ENCODE measurements around the gene OCIAD2.
A peak's percentile ranks its signal among the peaks of the same experiment; 100 is the strongest.
"Not testable (repeated sequence)": the region's sequence is repeated elsewhere in the genome, so short reads cannot be mapped to it uniquely, and the experiment has no call there.

The OCIAD2 gene

GRCh38 chr4:48905363-48906015, 1.1 kb downstream of the OCIAD2 start:
- DNase-seq: peak; percentile 6

- no peak for DNase-seq
These were observed 1.9 kb downstream of the OCIAD2 start for GRCh38 chr4:48904541-48905142.

DNA sequence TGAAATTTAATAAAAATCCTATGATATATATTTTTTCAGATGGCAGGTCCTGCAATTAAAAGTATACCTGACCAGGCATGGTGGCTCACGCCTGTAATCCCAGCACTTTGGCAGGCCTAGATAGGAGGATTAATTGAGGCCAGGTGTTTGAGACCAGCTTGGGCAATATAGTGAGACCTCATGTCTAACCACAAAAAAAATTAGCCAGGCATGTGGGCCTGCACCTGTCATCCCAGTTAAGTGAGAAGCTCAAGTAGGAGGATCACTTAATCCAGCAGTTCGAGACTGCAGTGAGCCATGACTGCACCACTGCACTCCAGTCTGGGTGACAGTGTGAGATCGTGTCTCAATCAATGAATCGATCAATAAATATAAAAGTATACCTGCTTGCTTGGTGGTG, 2.5 kb downstream of the OCIAD2 start:
- no peak for DNase-seq

DNA sequence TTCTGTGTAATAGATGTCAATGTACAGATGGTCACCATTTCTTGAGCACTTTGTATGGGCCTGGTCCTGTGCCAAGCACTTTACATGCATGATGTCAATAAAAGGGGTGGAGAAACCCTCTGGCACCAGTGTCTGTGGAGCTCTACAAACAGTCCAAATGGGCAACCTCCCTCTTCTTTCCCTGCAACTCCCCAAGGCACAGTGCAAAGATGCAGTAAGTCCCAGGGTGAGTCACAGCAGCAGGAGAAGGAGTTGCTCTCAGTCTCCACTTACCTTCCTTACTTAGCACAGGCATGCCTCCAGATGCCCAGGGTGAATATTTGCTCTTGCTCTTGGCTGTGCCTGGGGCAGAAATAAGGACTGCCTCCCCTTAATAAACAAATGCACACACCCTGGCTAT, 4.3 kb downstream of the OCIAD2 start:
- DNase-seq: no peak

- DNase-seq: no peak
These were observed 5.4 kb downstream of the OCIAD2 start for GRCh38 chr4:48901196-48901595.

DNA sequence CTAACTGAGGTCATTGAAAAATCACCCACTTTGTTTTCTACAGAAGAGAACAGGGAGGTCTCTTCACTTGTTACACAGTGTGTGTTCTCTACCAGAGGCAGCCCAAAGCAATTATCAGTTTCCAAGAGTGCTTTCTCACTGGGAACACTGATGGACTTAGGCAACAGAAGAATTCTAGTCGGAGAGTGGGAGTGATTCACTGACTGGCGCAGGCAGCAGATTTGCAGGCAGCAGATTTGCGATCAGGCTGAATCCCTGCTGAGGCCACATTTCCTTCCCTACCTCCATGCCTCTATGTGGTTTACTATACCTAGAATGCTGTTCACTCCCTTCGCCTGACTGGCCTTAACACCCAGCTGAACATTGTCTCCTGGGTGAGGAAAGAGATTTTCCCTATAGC, 6.6 kb downstream of the OCIAD2 start:
- DNase-seq: no peak

DNA sequence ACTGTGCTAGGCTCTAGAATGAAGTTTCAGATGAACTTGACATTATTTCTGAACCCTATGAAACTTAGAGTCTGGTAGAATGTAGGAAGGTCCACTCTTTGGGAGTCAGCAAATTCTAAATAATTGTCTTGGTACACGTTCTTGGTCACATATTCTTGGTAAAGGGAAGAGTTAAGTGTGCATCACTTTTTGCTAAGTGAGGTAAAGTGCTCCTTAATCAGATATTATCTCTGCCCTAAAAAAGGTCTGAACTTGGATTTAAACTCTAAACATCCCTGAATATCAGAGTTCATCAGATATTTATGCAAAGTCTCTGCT, 7.2 kb downstream of the OCIAD2 start:
- DNase-seq: no peak

DNA sequence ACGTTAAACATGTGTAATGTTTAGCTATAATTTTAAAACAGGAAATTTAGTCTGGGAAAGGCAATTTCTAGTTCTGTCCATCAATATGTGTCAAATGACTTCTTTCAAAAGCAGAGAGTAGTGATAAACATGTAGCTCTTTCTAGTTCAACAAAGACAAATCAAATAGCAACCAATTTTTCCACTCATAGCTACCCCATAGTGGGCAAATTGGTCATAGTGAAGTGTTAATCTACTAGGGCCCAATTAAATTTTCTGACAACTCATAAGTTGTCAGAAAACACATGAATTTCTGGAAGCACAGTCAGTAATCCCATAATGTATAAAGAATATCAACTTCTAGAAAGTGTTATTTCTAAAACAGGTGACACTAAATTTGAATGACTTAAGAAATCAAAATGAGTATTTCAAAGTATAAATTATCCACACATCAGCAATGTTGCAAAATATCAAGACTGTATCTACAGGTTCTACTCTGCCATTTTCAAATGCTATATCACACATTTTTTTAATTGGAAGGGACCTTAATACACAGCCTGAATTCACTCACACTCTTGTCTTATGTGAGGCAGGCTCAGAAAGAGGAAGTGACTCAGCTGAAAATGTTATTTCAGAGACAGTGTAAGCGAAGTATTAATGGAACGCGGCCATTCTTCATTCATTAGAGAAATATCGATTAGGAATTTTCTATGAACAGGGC, 7.7 kb downstream of the OCIAD2 start:
- no peak for DNase-seq

GRCh38 chr4:48896845-48897244, 9.7 kb downstream of the OCIAD2 start:
- no peak for DNase-seq

DNA sequence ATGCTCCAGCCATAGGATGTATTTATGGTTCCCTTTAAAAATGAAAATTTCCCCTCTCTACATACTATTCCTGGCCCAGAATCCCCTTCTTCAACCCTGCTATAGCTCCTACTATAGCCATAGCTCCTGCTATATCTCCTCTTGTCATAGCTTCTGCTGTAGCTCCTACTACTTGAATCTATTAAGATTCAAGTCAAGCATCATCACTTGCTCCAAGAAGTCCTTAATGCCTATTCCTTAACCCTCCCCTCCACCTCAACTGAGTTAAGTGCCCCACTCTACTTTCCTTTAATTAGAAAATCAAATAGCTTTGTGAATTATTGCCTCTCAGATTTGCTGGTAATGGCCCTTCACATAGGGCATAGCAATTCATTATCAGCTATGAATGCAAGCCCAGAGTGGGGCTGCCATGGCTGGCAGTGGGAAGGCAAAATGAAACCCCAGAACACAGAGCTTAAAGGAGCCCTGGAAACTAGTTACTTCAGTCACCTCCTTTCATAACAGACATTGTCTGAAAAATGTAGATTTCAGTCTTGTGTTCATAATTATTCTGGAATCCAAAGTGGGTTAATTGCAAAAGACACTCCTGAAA, 15.4 kb downstream of the OCIAD2 start:
- no peak for DNase-seq

DNA sequence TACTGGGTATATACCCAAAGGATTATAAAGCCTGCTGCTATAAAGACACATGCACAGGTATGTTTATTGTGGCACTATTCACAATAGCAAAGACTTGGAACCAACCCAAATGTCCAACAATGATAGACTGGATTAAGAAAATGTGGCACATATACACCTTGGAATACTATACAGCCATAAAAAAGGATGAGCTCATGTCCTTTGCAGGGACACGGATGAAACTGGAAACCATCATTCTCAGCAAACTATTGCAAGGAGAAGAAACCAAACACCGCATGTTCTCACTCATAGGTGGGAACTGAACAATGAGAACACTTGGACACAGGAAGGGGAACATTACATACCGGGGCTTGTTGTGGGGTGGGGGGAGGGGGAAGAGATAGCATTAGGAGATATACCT, 16.8 kb downstream of the OCIAD2 start:
- not testable (repeated sequence) for DNase-seq

DNA sequence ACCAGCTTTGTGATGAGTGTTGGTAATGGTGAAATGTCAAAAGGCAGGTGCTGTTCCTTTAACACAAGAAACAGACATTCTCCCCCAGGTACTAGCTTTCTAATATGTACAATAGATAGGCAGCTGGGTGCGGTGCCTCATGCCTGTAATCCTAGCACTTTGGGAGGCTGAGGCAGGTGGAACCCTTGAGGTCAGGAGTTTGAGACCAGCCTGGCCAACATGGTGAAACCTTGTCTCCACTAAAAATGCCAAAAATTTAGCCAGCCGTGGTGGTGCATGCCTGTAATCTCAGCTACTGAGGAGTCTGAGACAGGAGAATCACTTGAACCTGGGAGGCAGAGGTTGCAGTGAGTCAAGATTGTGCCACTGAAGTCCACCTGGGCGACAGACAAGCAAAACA, 24.9 kb downstream of the OCIAD2 start:
- DNase-seq: not testable (repeated sequence)

GRCh38 chr4:48879561-48880442, 26.8 kb downstream of the OCIAD2 start:
- DNase-seq: no peak

DNA sequence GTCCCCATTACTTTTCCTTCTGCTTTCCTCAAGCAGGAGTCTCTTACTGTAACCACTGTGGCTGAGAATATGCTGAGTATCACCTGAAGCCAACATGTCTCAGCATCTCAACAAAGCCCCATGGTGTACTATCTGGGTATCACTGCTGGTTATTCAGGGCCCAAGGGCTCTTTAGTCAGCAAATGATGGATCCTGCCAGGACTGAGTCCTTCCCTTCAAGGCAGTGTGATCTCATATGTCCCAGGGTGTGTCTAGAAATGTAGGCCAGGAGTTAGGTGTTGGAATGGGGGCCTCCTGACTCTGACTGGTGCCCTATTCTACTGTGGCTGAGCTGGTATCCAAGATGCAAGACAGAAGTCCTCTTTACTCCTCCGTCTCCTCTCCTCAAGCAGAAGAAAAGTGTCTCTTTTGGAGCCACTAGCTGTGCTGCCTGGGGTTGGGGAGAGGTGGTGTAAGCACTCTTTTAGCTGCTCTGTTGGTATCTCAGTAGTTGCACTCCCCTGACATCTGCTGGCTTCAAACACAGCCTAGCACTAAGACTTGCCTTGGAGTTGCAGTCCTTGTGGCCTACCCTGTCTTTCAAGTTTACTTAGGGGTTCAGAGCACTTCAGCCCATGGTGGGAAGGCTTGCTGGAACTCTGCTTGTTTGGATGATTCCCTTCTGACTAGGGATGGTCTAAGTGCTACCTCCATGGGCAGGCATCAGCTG, 28.6 kb downstream of the OCIAD2 start:
- no peak for DNase-seq

DNA sequence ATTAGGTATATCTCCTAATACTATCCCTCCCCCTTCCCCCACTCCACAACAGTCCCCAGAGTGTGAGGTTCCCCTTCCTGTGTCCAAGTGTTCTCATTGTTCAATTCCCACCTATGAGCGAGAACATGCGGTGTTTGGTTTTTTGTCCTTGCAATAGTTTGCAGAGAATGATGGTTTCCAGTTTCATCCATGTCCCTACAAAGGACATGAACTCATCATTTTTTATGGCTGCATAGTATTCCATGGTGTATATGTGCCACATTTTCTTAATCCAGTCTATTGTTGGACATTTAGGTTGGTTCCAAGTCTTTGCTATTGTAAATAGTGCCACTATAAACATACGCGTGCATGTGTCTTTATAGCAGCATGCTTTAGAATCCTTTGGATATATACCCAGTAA, 41.9 kb downstream of the OCIAD2 start:
- DNase-seq: not testable (repeated sequence)

DNA sequence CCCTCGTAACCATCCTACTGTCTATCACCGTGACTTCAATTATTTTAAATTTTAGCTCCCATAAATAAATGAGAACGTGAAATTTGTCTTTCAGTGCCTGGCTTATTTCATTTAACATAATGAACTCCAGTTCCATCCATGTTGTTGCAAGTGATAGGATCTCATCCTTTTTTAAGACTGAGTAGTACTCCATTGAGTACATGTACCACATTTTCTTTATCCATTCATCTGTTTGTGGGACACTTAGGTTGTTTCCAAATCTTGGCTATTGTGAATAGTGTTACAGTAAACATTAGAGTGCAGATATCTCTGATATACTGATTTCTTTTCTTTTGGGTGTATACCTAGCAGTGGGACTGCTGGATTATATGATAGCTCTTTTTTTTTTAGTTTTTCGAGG, 42.8 kb downstream of the OCIAD2 start:
- no peak for DNase-seq

DNA sequence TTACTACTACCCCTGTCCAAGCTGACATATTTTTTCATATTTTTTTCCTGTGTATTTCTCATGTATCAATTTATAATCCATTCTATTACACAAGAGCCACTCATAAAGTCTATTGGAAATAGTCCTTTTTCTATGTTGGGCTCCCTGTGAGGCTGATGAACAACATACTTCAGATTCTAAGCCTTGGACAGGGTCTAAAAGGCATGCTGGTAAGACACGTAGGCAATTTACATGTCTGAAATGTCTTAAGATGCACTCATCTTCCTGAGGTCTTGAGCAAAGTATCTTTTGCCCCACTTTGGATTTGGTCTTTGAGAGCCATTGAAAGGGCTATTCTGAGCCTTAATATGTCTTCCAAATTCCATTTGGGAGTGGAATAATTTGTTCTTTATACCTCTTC, 43.9 kb downstream of the OCIAD2 start:
- no peak for DNase-seq

- DNase-seq: no peak
These were observed 44.5 kb downstream of the OCIAD2 start for GRCh38 chr4:48862038-48862437.

GRCh38 chr4:48858130-48858529, 48.4 kb downstream of the OCIAD2 start:
- DNase-seq: no peak

- DNase-seq: no peak
These were observed 51.6 kb downstream of the OCIAD2 start for GRCh38 chr4:48854982-48855381.

DNA sequence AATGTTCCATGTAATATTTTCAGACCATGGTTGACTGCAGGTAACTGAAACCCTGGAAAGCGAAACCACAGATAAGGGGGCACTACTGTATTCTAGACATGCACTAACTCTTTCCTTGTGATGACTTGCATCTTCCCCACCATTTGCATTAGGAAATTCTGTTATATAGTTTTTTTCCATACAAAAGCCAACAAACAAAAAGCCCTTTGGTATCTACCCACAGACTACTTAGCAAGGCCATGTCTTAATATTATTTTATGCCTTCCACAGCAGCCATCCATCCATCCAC, 52.2 kb downstream of the OCIAD2 start:
- no peak for DNase-seq

GRCh38 chr4:48853604-48854394, 52.8 kb downstream of the OCIAD2 start:
- DNase-seq: no peak

All from NCI-H1092 treated with DMSO at 0.1 percent for 48 hours (cell line).